Esophagus muscularis mucosa (tissue), 4 donors: ENCODE data around the gene PASK.

Experiments used
- CTCF ChIP-seq, 3 experiments: fragments of 200-600 bp in 2 of 3; fragments of 450-650 bp in 1 of 3; sonication (generic) in 2 of 3; IDR thresholded peaks; one replicate each; pipeline ENCODE4 v1.5.1; 2017 to 2019; ENCODE audit warnings: antibody characterized with exemption in 3 of 3, mild to moderate bottlenecking in 2 of 3, moderate library complexity in 1 of 3
- EP300 ChIP-seq: sonication (generic); formaldehyde crosslinking; IDR thresholded peaks from one replicate; pipeline ENCODE4 v1.6.1; 2017; ENCODE audit warnings: antibody characterized with exemption
- POLR2A ChIP-seq: fragments of 450-650 bp; IDR thresholded peaks from one replicate; pipeline ENCODE4 v1.6.1; 2017; ENCODE audit warnings: antibody characterized with exemption, moderate library complexity, mild to moderate bottlenecking, low read depth
- POLR2AphosphoS5 ChIP-seq, 2 donors: sonication (generic); formaldehyde crosslinking; IDR thresholded peaks; one replicate each; pipeline ENCODE4 v1.6.1; 2017; ENCODE audit warnings: antibody characterized with exemption in 2 of 2

- TF ChIP-seq CTCF (IDR thresholded peaks at IDR 0.05) (no peak), POLR2AphosphoS5 (IDR thresholded peaks at IDR 0.05) (no peak), POLR2A (no peak), EP300 (no peak)
Measured at GRCh38 chr2:241114836-241115235, 34.4 kb downstream of the PASK start.
